SU-DHL-6 (cell line): ENCODE results near the gene TPK1.

Source experiments
- H2AFZ ChIP-seq: fragments of 200-600 bp; sonication (generic); 2 replicates; pipeline ENCODE4 v1.6.1; 2014; ENCODE audit warnings: low read depth, mild to moderate bottlenecking, moderate library complexity, mixed read lengths, antibody characterized with exemption, low read length; ENCODE audit not compliant: severe bottlenecking
- H3F3A ChIP-seq: fragments of 200-600 bp; shearing (Covaris generic); 2 replicates; pipeline ENCODE4 v1.6.0; 2016; ENCODE audit warnings: antibody characterized with exemption, mild to moderate bottlenecking; ENCODE audit not compliant: insufficient read depth
- H3K27ac ChIP-seq: fragments of 200-600 bp; sonication (generic); 2 replicates; pipeline ENCODE4 v1.5.1; 2016; ENCODE audit warnings: low read depth, mild to moderate bottlenecking, low read length, moderate library complexity, mixed read lengths
- H3K27me3 ChIP-seq: fragments of 200-600 bp; sonication (generic), shearing (Covaris generic); 2 replicates; pipeline ENCODE4 v1.6.0; 2014; ENCODE audit warnings: mild to moderate bottlenecking, low read length
- H3K36me3 ChIP-seq: fragments of 200-600 bp; sonication (generic); 2 replicates; pipeline ENCODE4 v1.6.1; 2014; ENCODE audit warnings: mild to moderate bottlenecking, low read length, mixed read lengths
- H3K4me2 ChIP-seq: fragments of 300-600, 200-600 bp; shearing (Covaris generic), sonication (generic); 2 replicates; pipeline ENCODE4 v1.6.0; 2014; ENCODE audit warnings: low read length, low read depth, mild to moderate bottlenecking; ENCODE audit not compliant: poor library complexity, severe bottlenecking
- H3K4me3 ChIP-seq: fragments of 200-600 bp; sonication (generic); 2 replicates; pipeline ENCODE4 v1.5.1; 2014; ENCODE audit warnings: antibody characterized with exemption, low read length, mild to moderate bottlenecking, mixed read lengths; ENCODE audit not compliant: insufficient read depth, poor library complexity, severe bottlenecking
- H3K79me2 ChIP-seq: fragments of 200-600 bp; sonication (generic); 2 replicates; pipeline ENCODE4 v1.6.1; 2014; ENCODE audit warnings: mild to moderate bottlenecking, low read length, moderate library complexity; ENCODE audit not compliant: insufficient read depth
- H3K9ac ChIP-seq: fragments of 200-600 bp; sonication (generic); 2 replicates; pipeline ENCODE4 v1.7.0; 2014; ENCODE audit warnings: mild to moderate bottlenecking, low read length
- H3K9me2 ChIP-seq: fragments of 200-600 bp; sonication (generic); replicated peaks from 2 replicates; pipeline ENCODE4 v1.6.1; 2014; ENCODE audit warnings: low read length; ENCODE audit not compliant: insufficient read depth
- H3K9me3 ChIP-seq: fragments of 200-600 bp; sonication (generic); 2 replicates; pipeline ENCODE4 v1.6.1; 2014; ENCODE audit warnings: low read length, mixed read lengths; ENCODE audit not compliant: insufficient read depth
- H4K20me1 ChIP-seq: fragments of 200-600 bp; sonication (generic); 2 replicates; pipeline ENCODE4 v1.6.1; 2014; ENCODE audit warnings: low read depth, mild to moderate bottlenecking, antibody characterized with exemption, low read length, moderate library complexity, mixed read lengths
- CTCF ChIP-seq: fragments of 200-600 bp; sonication (generic); IDR thresholded peaks from one replicate; pipeline ENCODE4 v1.5.1; 2017; ENCODE audit warnings: antibody characterized with exemption, mild to moderate bottlenecking, low read length, moderate library complexity; ENCODE audit not compliant: insufficient read depth, poor library complexity, severe bottlenecking
- EZH2phosphoT487 ChIP-seq: fragments of 200-600 bp; sonication (generic), shearing (Covaris generic); conservative IDR thresholded peaks from 2 replicates; pipeline ENCODE4 v1.6.1; 2018; ENCODE audit warnings: mild to moderate bottlenecking, antibody characterized with exemption, low read length, moderate library complexity, mixed read lengths

TPK1 gene

GRCh38 chr7:144822223-144822622 is 13.6 kb downstream of the TPK1 start:
- H3K79me2 ChIP-seq = no peaks in the 10 kb centered on the region
- no peak overlapping the region for H3K27ac ChIP-seq
- no peaks in the 10 kb centered on the region for H3K36me3 ChIP-seq
- no peak overlapping the region for H2AFZ ChIP-seq
- H3F3A ChIP-seq = no peaks in the 10 kb centered on the region
- no peak overlapping the region for H3K4me2 ChIP-seq
- no peaks in the 10 kb centered on the region for H4K20me1 ChIP-seq
- no peak overlapping the region for H3K4me3 ChIP-seq
- no peak for TF ChIP-seq CTCF
- no peak for TF ChIP-seq EZH2phosphoT487
- no peaks in the 10 kb centered on the region for H3K9me3 ChIP-seq
- H3K9me2 ChIP-seq = no peaks in the 10 kb centered on the region
- H3K9ac ChIP-seq = no peak overlapping the region
- no peaks in the 10 kb centered on the region for H3K27me3 ChIP-seq

- no peaks in the 10 kb centered on the region for H4K20me1 ChIP-seq
These were observed 14.8 kb downstream of the TPK1 start for GRCh38 chr7:144821067-144821466.

GRCh38 chr7:144820552-144820951 is 15.3 kb downstream of the TPK1 start:
- no peak overlapping the region for H2AFZ ChIP-seq
- TF ChIP-seq EZH2phosphoT487 (no peak), CTCF (no peak)

More at GRCh38 chr7:144821067-144821466, 14.8 kb downstream of the TPK1 start:
- H3K27ac ChIP-seq = no peak overlapping the region
- H3K27me3 ChIP-seq = no peaks in the 10 kb centered on the region
- no peak overlapping the region for H3K4me3 ChIP-seq
- H3K79me2 ChIP-seq = no peaks in the 10 kb centered on the region
- no peak for TF ChIP-seq CTCF
- TF ChIP-seq EZH2phosphoT487 = no peak
- no peaks in the 10 kb centered on the region for H3K9me3 ChIP-seq
- H2AFZ ChIP-seq = no peak overlapping the region
- no peaks in the 10 kb centered on the region for H3K9me2 ChIP-seq
- no peak overlapping the region for H3K9ac ChIP-seq
- no peak overlapping the region for H3K4me2 ChIP-seq
- H3K36me3 ChIP-seq = no peaks in the 10 kb centered on the region
- H3F3A ChIP-seq = no peaks in the 10 kb centered on the region

More at GRCh38 chr7:144820552-144820951, 15.3 kb downstream of the TPK1 start:
- H3K9ac ChIP-seq = no peak overlapping the region
- no peaks in the 10 kb centered on the region for H3K79me2 ChIP-seq
- no peaks in the 10 kb centered on the region for H4K20me1 ChIP-seq
- no peak overlapping the region for H3K4me3 ChIP-seq
- H3F3A ChIP-seq = no peaks in the 10 kb centered on the region
- H3K36me3 ChIP-seq = no peaks in the 10 kb centered on the region
- H3K9me3 ChIP-seq = no peaks in the 10 kb centered on the region
- H3K9me2 ChIP-seq = no peaks in the 10 kb centered on the region
- no peak overlapping the region for H3K4me2 ChIP-seq
- H3K27me3 ChIP-seq = no peaks in the 10 kb centered on the region
- H3K27ac ChIP-seq = no peak overlapping the region
